Melanocyte of skin (primary cell): Measurements from ENCODE around the gene SH3RF2. TPM values are rescaled to one million over a fixed set of nuclear protein-coding genes. Genes with fewer than 3 reads are reported as not detected.

Experiments used
- total RNA-seq, 2 donors: library from RNA; depleted of rRNA; stranded (reverse); fragments of >200 nt; gene quantifications; 2 replicates each; pipeline ENCODE4 v1.2.3, GENCODE V29; 2012

SH3RF2 gene, protein sequence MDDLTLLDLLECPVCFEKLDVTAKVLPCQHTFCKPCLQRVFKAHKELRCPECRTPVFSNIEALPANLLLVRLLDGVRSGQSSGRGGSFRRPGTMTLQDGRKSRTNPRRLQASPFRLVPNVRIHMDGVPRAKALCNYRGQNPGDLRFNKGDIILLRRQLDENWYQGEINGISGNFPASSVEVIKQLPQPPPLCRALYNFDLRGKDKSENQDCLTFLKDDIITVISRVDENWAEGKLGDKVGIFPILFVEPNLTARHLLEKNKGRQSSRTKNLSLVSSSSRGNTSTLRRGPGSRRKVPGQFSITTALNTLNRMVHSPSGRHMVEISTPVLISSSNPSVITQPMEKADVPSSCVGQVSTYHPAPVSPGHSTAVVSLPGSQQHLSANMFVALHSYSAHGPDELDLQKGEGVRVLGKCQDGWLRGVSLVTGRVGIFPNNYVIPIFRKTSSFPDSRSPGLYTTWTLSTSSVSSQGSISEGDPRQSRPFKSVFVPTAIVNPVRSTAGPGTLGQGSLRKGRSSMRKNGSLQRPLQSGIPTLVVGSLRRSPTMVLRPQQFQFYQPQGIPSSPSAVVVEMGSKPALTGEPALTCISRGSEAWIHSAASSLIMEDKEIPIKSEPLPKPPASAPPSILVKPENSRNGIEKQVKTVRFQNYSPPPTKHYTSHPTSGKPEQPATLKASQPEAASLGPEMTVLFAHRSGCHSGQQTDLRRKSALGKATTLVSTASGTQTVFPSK
- total RNA-seq: under 1 TPM; under 0.01 TPM

DNA sequence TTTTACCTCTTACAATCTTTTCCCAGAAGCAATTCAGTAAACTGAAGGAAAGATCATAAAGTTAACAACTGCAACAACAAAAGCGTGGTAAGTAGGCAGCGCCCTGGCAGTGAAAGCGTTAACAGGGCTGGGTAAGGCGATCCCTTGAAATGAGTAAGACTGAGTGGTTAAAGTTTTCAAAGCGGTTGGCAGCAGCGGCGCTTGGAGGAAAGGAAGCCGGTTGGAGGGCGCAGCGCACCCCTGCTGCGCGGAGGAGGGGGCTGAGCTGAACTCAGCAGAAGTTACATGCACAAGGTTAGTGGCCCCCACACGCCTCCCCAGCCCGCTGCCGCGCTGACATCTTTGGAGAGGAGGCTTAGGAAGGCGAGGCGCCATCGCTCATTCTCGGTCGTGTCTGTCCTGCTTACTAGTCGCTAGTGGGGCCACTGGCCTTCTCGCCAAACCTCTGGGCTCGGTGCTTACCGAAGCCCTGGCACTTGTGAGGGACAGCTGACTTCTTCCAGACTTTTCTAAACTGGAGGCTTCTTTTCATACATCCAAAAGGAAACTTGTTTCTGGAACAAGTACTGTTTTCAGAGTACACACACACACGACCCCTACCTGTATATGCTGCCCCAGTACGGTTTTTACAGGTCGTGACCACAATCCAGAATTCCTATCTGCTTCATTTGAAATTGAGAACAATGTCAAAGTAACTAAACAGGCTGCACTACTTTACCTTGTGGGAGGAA is at the start of gene SH3RF2:
SH3RF2 (plus strand) TSS at position 178 of the 731 bp plus-strand sequence. CDS start 1,351 bp downstream, outside the sequence.

DNA sequence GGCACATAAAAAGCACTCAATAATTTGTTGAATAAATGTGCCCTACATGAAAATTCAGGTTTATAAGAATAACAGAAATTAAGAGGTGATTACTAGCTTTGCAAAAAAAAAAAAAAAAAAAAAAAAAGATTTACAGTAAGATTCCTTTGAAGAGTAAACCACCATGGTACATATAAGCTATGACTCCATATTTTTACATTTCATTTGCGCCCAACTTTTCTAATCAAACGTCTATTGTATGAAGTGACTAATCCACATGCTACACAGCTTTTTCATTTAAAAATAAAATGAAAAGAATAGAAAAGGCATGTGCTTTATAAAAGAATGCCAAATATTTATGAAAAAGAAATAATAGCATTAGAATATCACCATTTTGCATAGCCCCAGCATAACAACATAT is 169.1 kb downstream of the SH3RF2 start, which contains the start of gene PLAC8L1:
PLAC8L1 (minus strand) TSS at position 101 of the 400 bp plus-strand sequence. CDS start 1,266 bp downstream, outside the sequence.

Other genes starting within 250 kb of the SH3RF2 start
- 10 to 100 TPM; 10.3 to 17.6 TPM for gene PRELID2, start 101.2 kb upstream of the SH3RF2 start, total RNA-seq
- not detected for gene GRXCR2, start 63.6 kb upstream of the SH3RF2 start, total RNA-seq
- not detected for gene PLAC8L1, start 169.0 kb downstream of the SH3RF2 start, total RNA-seq
- gene LARS1, start 246.1 kb downstream of the SH3RF2 start, total RNA-seq: 100 to 1,000 TPM in 1 of 2 donors, 10 to 100 TPM in 1; 85.7 to 123 TPM